CD4-positive, alpha-beta T cell (primary cell): ENCODE data around the gene TRIM3. TPM values are rescaled to one million over a fixed set of nuclear protein-coding genes. Genes with fewer than 3 reads are reported as not detected.
A peak's percentile ranks its signal among the peaks of the same experiment; 100 is the strongest.

Experiments used
- ATAC-seq: fragments of 200-7000 bp; cut with Tn5 transposase; one replicate; pipeline ENCODE4 v1.10.0; 2022; ENCODE audit warnings: mild to moderate bottlenecking; ENCODE audit not compliant: poor library complexity
- CTCF ChIA-PET: fragments of 350-600 bp; sonication (Branson Sonifier 250); formaldehyde crosslinking; loops from one replicate; lab custom pipeline; 2021; ENCODE audit warnings: antibody characterized with exemption, inconsistent platforms; lab: Charles Lee
- POLR2A ChIA-PET: fragments of 350-600 bp; sonication (Branson Sonifier 250); formaldehyde crosslinking; loops from one replicate; lab custom pipeline; 2021; ENCODE audit warnings: antibody characterized with exemption, inconsistent platforms; lab: Charles Lee
- DNase-seq, 14 experiments: peaks; one replicate each; pipeline ENCODE4 v3.0.0-alpha.2; 2013 to 2020; ENCODE audit warnings: mixed read lengths in 2 of 14
- H3K27ac ChIP-seq, 2 donors: one replicate each; pipeline versions ENCODE4 v1.5.1 to v1.7.0; 2013; ENCODE audit warnings: low read length in 2 of 2, low read depth in 1 of 2, mild to moderate bottlenecking in 1 of 2
- H3K27me3 ChIP-seq, 2 experiments: 1 replicate in 1 of 2; 2 replicates in 1 of 2; pipeline versions ENCODE4 v1.6.1 to v1.7.0; 2013; ENCODE audit warnings: low read length in 2 of 2, control low read depth in 1 of 2, mild to moderate bottlenecking in 1 of 2, moderate library complexity in 1 of 2; ENCODE audit not compliant: insufficient read depth in 2 of 2, control insufficient read depth in 1 of 2
- H3K36me3 ChIP-seq: one replicate; pipeline ENCODE4 v1.6.1; 2013; ENCODE audit warnings: low read length, control low read depth; ENCODE audit not compliant: insufficient read depth
- H3K4me1 ChIP-seq: one replicate; pipeline ENCODE4 v1.6.1; 2013; ENCODE audit warnings: low read length, control low read depth; ENCODE audit not compliant: insufficient read depth
- H3K4me3 ChIP-seq: one replicate; pipeline ENCODE4 v1.5.1; 2013; ENCODE audit warnings: mild to moderate bottlenecking, low read length, moderate library complexity
- H3K9me3 ChIP-seq, 2 experiments: 1 replicate in 1 of 2; 2 replicates in 1 of 2; pipeline versions ENCODE4 v1.6.1 to v1.7.0; 2013; ENCODE audit warnings: low read length in 2 of 2, mild to moderate bottlenecking in 2 of 2, control low read depth in 1 of 2, moderate library complexity in 1 of 2; ENCODE audit not compliant: control insufficient read depth in 1 of 2, insufficient read depth in 1 of 2
- H3K27ac Mint-ChIP-seq: one replicate; pipeline ENCODE4 v1.8.0; 2020; ENCODE audit warnings: mixed read lengths
- H3K27me3 Mint-ChIP-seq: one replicate; pipeline ENCODE4 v1.8.0; 2021; ENCODE audit warnings: mixed read lengths
- H3K36me3 Mint-ChIP-seq: one replicate; pipeline ENCODE4 v1.8.0; 2021; ENCODE audit warnings: low read depth, mixed read lengths
- H3K4me1 Mint-ChIP-seq: one replicate; pipeline ENCODE4 v1.8.0; 2021; ENCODE audit warnings: low read depth, mixed read lengths
- H3K4me3 Mint-ChIP-seq: one replicate; pipeline ENCODE4 v1.8.0; 2020; ENCODE audit warnings: mild to moderate bottlenecking, mixed read lengths
- H3K9me3 Mint-ChIP-seq: one replicate; pipeline ENCODE4 v1.8.0; 2020; ENCODE audit warnings: mixed read lengths
- intact Hi-C, 2 experiments: fragments of 100-400 bp; cut with DNase I in 1 of 2; cut with micrococcal nuclease in 1 of 2; formaldehyde crosslinking; loops; one replicate each; pipeline versions ENCODE4 v1.15.1 to v1.9.0; 2023 to 2025; cut with DNase I, micrococcal nuclease
- total RNA-seq, 174 experiments: library from RNA in 2 of 174; stranded (reverse) in 2 of 174; gene quantifications; one replicate each; pipeline ENCODE4 v1.2.3 and lab custom pipeline; 2021 to 2026
- TF ChIP-seq, protein P1 (sequence below): fragments of 200-600 bp; IDR thresholded peaks from one replicate; pipeline ENCODE4 v1.8.0; 2022; ENCODE audit warnings: antibody characterized with exemption, mild to moderate bottlenecking

Gene TRIM3
- total RNA-seq, 2 experiments from 2014 or later = 16.4 to 16.6 TPM

DNA sequence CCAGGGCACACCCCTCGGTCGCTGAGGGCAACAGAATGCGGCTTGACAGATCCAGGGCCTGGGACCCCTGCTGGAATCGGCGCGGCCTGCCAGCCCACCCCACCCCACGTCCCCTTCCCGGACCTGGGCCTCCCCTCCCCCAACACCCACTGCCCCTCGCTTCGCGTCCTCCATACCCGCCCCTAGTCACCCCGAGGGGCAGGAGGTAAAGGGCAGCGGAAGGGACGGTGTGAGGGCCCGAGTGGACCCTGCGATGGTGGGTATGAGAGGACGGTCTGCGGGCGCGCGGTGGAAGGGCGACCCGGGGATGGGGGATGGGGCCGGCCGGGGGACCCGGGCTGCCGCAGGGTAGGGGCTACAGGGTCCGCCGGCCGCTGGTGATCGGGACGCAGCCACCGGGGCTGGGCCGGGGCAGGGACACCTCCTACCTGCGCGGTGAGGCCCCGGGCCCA lies 55.2 kb downstream of the TRIM3 start:
- ATAC-seq (no peak), DNase-seq (peak in 3 of 14 experiments; percentile 16 to 47 (median 35))
- intact Hi-C loops = loop anchor here (1.0 to 10.0 kb wide), 9 partner anchors 15 to 1096 kb away; partner anchors contain the start of genes CNGA4 (in 1 of the 2), FHIP1B (in 1 of the 2), PPFIBP2 (in 1 of the 2) and SMPD1 (in 1 of the 2)
- TF ChIP-seq, protein P1, sequence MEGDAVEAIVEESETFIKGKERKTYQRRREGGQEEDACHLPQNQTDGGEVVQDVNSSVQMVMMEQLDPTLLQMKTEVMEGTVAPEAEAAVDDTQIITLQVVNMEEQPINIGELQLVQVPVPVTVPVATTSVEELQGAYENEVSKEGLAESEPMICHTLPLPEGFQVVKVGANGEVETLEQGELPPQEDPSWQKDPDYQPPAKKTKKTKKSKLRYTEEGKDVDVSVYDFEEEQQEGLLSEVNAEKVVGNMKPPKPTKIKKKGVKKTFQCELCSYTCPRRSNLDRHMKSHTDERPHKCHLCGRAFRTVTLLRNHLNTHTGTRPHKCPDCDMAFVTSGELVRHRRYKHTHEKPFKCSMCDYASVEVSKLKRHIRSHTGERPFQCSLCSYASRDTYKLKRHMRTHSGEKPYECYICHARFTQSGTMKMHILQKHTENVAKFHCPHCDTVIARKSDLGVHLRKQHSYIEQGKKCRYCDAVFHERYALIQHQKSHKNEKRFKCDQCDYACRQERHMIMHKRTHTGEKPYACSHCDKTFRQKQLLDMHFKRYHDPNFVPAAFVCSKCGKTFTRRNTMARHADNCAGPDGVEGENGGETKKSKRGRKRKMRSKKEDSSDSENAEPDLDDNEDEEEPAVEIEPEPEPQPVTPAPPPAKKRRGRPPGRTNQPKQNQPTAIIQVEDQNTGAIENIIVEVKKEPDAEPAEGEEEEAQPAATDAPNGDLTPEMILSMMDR = no peak
- Mint-ChIP-seq H3K4me1 (peaks cover 10% of the 10 kb centered on the region), H3K4me3 (peak overlapping the region; percentile 38), H3K36me3 (no peaks in the 10 kb centered on the region), H3K9me3 (no peaks in the 10 kb centered on the region), H3K27ac (no peak overlapping the region), H3K27me3 (peaks cover 4% of the 10 kb centered on the region)
- H3K36me3 ChIP-seq = no peaks in the 10 kb centered on the region
- H3K27ac ChIP-seq = peak overlapping the region; percentile 26 to 92
- ChIA-PET POLR2A (interaction anchor here (1.0 to 6.4 kb wide), 14 partner anchors 8 to 265 kb away, joined by 3 to 163 read pairs (median 10); partner anchors contain the start of genes ARFIP2, ILK, MRPL17 and SMPD1), CTCF (interaction anchor here (1.0 to 5.8 kb wide), 5 partner anchors 16 to 39 kb away, joined by 3 to 21 read pairs (median 9); no protein-coding TSS in a partner anchor)
- no peaks in the 10 kb centered on the region for H3K27me3 ChIP-seq
- H3K4me3 ChIP-seq = peak overlapping the region; percentile 70
- H3K9me3 ChIP-seq = no peaks in the 10 kb centered on the region
- H3K4me1 ChIP-seq = peaks cover 55% of the 10 kb centered on the region

GRCh38 chr11:6417907-6418556 lies 55.7 kb downstream of the TRIM3 start:
- H3K27me3 ChIP-seq = no peaks in the 10 kb centered on the region
- no peak for ATAC-seq
- Mint-ChIP-seq H3K27ac (no peak overlapping the region), H3K27me3 (no peaks in the 10 kb centered on the region), H3K4me1 (peaks cover 10% of the 10 kb centered on the region), H3K36me3 (no peaks in the 10 kb centered on the region), H3K9me3 (no peaks in the 10 kb centered on the region), H3K4me3 (no peak overlapping the region)
- intact Hi-C loops = loop anchor here (1.0 to 10.0 kb wide), 7 partner anchors 15 to 1097 kb away; partner anchors contain the start of genes CNGA4 (in 1 of the 2), FHIP1B (in 1 of the 2), PPFIBP2 (in 1 of the 2) and SMPD1 (in 1 of the 2)
- CTCF ChIA-PET = interaction anchor here (5.8 kb wide), 1 partner anchor 26 kb away, joined by 21 read pairs; no protein-coding TSS in a partner anchor
- TF ChIP-seq, protein P1 = no peak
- peak overlapping the region; percentile 70 for H3K4me3 ChIP-seq
- H3K36me3 ChIP-seq = no peaks in the 10 kb centered on the region
- peak overlapping the region; percentile 26 to 92 for H3K27ac ChIP-seq
- POLR2A ChIA-PET = interaction anchor here (1.5 to 6.4 kb wide), 10 partner anchors 8 to 265 kb away, joined by 3 to 163 read pairs (median 14); partner anchors contain the start of genes ARFIP2, MRPL17, SMPD1 and TAF10
- no peaks in the 10 kb centered on the region for H3K9me3 ChIP-seq
- peaks cover 60% of the 10 kb centered on the region for H3K4me1 ChIP-seq
- DNase-seq = peak in 1 of 14 experiments; percentile 34

DNA sequence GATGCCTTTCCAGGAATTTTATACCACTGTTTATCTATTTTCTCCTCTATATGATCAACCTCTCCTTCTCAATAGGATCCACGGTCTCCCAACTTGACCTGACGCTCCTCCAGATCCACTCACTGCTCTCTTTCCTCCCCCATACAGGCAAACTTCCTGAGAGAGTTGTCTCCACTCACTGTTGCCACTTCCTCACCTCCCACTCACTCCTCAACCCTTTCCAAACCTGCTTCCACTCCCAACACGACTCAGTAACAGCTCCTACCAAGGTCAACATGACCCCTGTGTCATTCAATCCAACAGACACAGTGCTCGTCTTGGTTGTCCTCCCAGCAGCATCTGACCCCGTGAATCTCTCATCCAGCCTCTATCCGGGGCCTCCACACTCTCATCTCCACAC lies 57.9 kb downstream of the TRIM3 start:
- Mint-ChIP-seq H3K27ac (no peak overlapping the region), H3K27me3 (no peaks in the 10 kb centered on the region), H3K36me3 (peaks cover 14% of the 10 kb centered on the region), H3K9me3 (no peaks in the 10 kb centered on the region), H3K4me3 (no peak overlapping the region), H3K4me1 (peaks cover 15% of the 10 kb centered on the region)
- ChIA-PET POLR2A (interaction anchor here (5.4 to 6.4 kb wide), 2 partner anchors 12 to 24 kb away, joined by 85 to 163 read pairs; partner anchors contain the start of gene SMPD1), CTCF (interaction anchor here (1.3 to 5.8 kb wide), 2 partner anchors 23 to 28 kb away, joined by 3 to 21 read pairs; no protein-coding TSS in a partner anchor)
- Histone ChIP-seq H3K9me3 (no peaks in the 10 kb centered on the region), H3K36me3 (peaks cover 11% of the 10 kb centered on the region), H3K4me3 (no peak overlapping the region), H3K4me1 (peaks cover 79% of the 10 kb centered on the region), H3K27me3 (no peaks in the 10 kb centered on the region), H3K27ac (peak overlapping the region in 1 of 2 donors; percentile 3)
- no peak for ATAC-seq
- TF ChIP-seq, protein P1 = no peak
- DNase-seq = no peak
- intact Hi-C loops = loop anchor here (5.0 to 10.0 kb wide), 4 partner anchors 33 to 1099 kb away; partner anchors contain the start of genes CNGA4 (in 1 of the 2), FHIP1B (in 1 of the 2), PPFIBP2 (in 1 of the 2) and TAF10 (in 1 of the 2)
